Measurements from ENCODE around the gene DISP3.
"Not testable (repeated sequence)": the region's sequence is repeated elsewhere in the genome, so short reads cannot be mapped to it uniquely, and the experiment has no call there.

DISP3 gene

DNA sequence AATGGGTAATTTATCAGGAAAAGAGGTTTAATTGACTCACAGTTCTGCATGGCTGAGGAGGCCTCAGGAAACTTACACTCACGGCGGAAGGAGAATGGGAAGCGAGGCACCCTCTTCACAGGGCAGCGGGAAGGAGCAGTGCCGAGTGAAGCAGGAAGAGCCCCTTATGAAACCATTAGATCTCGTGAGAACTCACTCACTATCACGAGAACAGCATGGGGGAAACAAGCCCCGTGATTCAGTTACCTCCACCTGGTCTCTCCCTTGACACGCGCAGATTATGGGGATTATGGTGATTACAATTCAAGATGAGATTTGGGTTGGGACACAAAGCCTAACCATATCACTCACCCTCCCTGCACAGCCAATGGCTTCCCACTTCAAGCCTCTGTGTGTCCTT is 101.1 kb downstream of the DISP3 start:
- not testable (repeated sequence) for DNase-seq

DNA sequence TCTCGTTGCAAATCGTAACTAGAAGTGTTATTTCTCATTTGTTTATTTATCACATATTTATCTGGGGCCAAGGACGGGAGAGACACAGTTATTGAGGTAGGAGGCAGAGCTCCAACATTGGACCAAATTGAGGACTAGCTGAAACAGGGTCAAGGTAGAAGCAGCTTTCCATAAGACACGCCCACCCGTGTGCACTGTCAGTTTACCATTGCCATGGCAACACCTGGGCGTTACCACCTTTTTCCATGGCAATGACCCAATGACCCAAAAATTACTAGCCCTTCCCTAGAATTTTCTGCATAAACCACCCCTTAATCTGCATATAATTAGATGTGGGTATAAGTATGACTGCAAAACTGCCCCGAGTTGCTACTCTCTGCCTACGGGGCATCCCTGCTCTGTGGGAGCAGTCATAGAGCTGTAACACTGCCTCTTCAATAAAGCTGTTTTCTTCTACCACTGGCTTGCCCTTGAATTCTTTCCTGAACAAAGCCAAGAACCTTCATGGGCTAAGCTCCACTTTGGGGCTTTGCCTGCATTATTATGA is 102.6 kb downstream of the DISP3 start:
- DNase-seq: no peak

DNA sequence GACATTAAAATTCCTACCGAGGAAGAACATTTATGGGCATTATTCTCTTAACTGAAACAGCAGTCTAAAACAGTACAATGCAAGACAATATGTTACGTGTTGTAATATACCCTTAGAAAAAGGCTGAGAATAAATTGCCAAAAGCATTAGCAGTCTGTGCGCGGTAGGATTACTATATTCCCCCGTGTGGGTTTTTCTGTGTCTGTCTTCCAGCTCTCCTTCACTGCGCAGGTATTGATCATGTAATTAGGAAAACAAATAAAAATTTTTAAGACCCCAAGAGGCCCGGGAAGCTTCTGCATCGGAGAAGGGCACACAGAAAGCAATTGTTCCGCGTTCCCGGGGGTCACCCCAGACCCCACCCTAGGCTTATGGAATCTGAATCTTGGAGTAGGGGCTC is 106.4 kb downstream of the DISP3 start:
- no peak for DNase-seq
